A673 (cell line): Measurements from ENCODE around the gene ZBED1.
"Not testable (repeated sequence)": the region's sequence is repeated elsewhere in the genome, so short reads cannot be mapped to it uniquely, and the experiment has no call there.

Experiments used
- EZH2 ChIP-seq: fragments of 200-600 bp; sonication (generic); IDR thresholded peaks from 2 replicates; pipeline ENCODE4 v1.6.1; 2017; ENCODE audit warnings: borderline replicate concordance, low read depth, mild to moderate bottlenecking, mixed read lengths, antibody characterized with exemption, low read length; ENCODE audit not compliant: poor library complexity, severe bottlenecking
- TF ChIP-seq, protein P1 (sequence below): fragments of 300-800, 200-600 bp; sonication (generic); conservative IDR thresholded peaks from 2 replicates; pipeline ENCODE4 v1.5.1; 2017; ENCODE audit warnings: low read depth, mild to moderate bottlenecking, antibody characterized with exemption, low read length, moderate library complexity, mixed read lengths

DNA sequence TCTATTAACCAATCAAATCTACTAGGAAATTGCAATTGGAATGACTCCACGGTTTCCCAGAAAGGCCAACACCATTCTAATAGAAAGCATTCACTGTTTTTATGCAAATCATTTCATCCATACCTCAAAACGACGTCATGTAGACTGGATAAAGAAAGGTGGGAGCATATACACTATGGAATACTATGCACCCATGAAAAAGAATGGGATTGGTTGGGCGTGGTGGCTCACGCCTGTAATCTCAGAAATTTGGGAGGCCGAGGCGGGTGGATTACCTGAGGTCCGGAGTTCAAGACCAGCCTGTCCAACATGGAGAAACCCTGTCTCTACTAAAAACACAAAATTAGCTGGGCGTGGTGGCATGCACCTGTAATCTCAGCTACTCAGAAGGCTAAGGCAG, 46.2 kb downstream of the ZBED1 start:
- not testable (repeated sequence) for TF ChIP-seq EZH2
- TF ChIP-seq, protein P1, sequence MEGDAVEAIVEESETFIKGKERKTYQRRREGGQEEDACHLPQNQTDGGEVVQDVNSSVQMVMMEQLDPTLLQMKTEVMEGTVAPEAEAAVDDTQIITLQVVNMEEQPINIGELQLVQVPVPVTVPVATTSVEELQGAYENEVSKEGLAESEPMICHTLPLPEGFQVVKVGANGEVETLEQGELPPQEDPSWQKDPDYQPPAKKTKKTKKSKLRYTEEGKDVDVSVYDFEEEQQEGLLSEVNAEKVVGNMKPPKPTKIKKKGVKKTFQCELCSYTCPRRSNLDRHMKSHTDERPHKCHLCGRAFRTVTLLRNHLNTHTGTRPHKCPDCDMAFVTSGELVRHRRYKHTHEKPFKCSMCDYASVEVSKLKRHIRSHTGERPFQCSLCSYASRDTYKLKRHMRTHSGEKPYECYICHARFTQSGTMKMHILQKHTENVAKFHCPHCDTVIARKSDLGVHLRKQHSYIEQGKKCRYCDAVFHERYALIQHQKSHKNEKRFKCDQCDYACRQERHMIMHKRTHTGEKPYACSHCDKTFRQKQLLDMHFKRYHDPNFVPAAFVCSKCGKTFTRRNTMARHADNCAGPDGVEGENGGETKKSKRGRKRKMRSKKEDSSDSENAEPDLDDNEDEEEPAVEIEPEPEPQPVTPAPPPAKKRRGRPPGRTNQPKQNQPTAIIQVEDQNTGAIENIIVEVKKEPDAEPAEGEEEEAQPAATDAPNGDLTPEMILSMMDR = not testable (repeated sequence)
